Limb (tissue), 2 donors: Measurements from ENCODE around the gene ALDH3A2.

Experiments
- DNase-seq, 2 donors: peaks; one replicate each; pipeline ENCODE4 v3.0.0-alpha.2; 2016; ENCODE audit errors: extremely low spot score in 2 of 2

Gene ALDH3A2

GRCh38 chr17:19648475-19649273, at the start of gene ALDH3A2:
ALDH3A2 (plus strand) TSS chr17:19648751; CDS start chr17:19648972, 221 bp downstream.
- peak; percentile 94 to 97 for DNase-seq

GRCh38 chr17:19610311-19610710, 38.2 kb upstream of the ALDH3A2 start:
- no peak for DNase-seq

- DNase-seq, result no peak
These were observed 37.7 kb upstream of the ALDH3A2 start for GRCh38 chr17:19610879-19611278.

GRCh38 chr17:19613979-19614378, 34.6 kb upstream of the ALDH3A2 start:
- DNase-seq, result no peak

GRCh38 chr17:19614900-19615299, 33.7 kb upstream of the ALDH3A2 start:
- no peak for DNase-seq

GRCh38 chr17:19618015-19618414, 30.5 kb upstream of the ALDH3A2 start:
- DNase-seq, result no peak

GRCh38 chr17:19619705-19620325, 28.7 kb upstream of the ALDH3A2 start:
- no peak for DNase-seq

- no peak for DNase-seq
These were observed 26.9 kb upstream of the ALDH3A2 start for GRCh38 chr17:19621697-19622096.

GRCh38 chr17:19626079-19626478, 22.5 kb upstream of the ALDH3A2 start:
- DNase-seq, result no peak

- no peak for DNase-seq
These were observed 19.1 kb upstream of the ALDH3A2 start for GRCh38 chr17:19629449-19629848.

- no peak for DNase-seq
These were observed 18.5 kb upstream of the ALDH3A2 start for GRCh38 chr17:19630035-19630434.

GRCh38 chr17:19630661-19631060, 17.9 kb upstream of the ALDH3A2 start:
- no peak for DNase-seq

GRCh38 chr17:19631905-19632304, 16.6 kb upstream of the ALDH3A2 start:
- no peak for DNase-seq

- no peak for DNase-seq
These were observed 6.7 kb upstream of the ALDH3A2 start for GRCh38 chr17:19641687-19642372.

GRCh38 chr17:19642373-19642893, 6.1 kb upstream of the ALDH3A2 start:
- DNase-seq, result no peak

- DNase-seq, result no peak
These were observed 3.9 kb upstream of the ALDH3A2 start for GRCh38 chr17:19644493-19645210.

GRCh38 chr17:19645734-19646201, 2.8 kb upstream of the ALDH3A2 start:
- DNase-seq, result no peak

- no peak for DNase-seq
These were observed 1.5 kb upstream of the ALDH3A2 start for GRCh38 chr17:19646788-19647696.

GRCh38 chr17:19647697-19648474, 665 bp upstream of the ALDH3A2 start:
- peak in 1 of 2 donors; percentile 15 for DNase-seq

GRCh38 chr17:19649274-19649541, 657 bp downstream of the ALDH3A2 start:
- DNase-seq, result no peak
